Stimulated activated CD4-positive, alpha-beta T cell treated with anti-CD3 and anti-CD28 coated beads, Interleukin-12 subunit alpha, Interleukin-12 subunit beta, amount 100 ng/mL, for 48 hours (primary cell): ENCODE measurements around the gene ACOT7.

Source experiments
- DNase-seq, 3 donors: peaks; one replicate each; pipeline ENCODE4 v3.0.0-alpha.2; 2020; ENCODE audit warnings: low read depth in 2 of 3, low spot score in 1 of 3

The ACOT7 gene

GRCh38 chr1:6273380-6273891 is 120.1 kb downstream of the ACOT7 start:
- DNase-seq, result no peak

DNA sequence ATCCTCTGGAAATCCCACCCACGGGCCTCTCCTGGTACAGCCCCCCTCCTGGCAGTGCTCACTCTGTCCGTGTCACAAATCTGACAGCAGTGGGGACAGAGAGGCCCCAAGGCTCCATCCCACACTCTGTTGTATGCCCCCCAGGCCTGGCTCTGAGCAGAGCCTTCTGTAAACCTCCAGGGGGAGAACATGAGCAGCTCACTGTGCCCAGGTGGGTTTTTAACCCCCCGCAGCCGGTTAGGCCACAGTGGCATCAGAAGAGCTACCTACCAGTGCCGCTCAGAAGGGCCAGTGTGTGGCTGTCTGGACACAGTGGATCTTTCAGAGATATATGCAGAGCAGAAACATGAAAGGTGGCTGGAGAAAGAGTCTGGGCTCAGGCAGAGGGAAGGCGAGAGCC is 120.7 kb downstream of the ACOT7 start:
- DNase-seq, result no peak

GRCh38 chr1:6272452-6272851 is 121.1 kb downstream of the ACOT7 start:
- DNase-seq, result no peak

GRCh38 chr1:6271554-6271953 is 122.0 kb downstream of the ACOT7 start:
- no peak for DNase-seq

DNA sequence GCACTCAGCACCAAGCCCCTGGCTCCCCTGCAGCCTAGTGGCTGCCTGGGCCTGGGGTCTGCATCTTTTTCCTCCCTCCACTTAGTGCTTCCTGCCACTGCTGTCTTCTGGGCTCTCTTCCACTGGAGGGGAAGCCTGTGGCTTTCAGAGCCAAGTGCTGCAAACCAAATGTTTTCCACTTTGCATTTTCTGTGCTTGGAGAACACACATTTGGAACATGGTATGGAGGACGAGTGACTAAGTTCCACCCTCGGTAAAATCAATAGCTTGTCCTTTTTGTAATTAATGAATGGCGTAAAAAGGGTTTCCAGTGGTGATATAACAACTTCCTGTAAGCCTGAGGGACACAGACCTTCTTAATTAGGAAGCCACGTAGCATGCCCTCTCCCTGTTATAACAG is 122.6 kb downstream of the ACOT7 start:
- DNase-seq, result no peak

- DNase-seq, result no peak
Observed at GRCh38 chr1:6270401-6270800, 123.2 kb downstream of the ACOT7 start.

DNA sequence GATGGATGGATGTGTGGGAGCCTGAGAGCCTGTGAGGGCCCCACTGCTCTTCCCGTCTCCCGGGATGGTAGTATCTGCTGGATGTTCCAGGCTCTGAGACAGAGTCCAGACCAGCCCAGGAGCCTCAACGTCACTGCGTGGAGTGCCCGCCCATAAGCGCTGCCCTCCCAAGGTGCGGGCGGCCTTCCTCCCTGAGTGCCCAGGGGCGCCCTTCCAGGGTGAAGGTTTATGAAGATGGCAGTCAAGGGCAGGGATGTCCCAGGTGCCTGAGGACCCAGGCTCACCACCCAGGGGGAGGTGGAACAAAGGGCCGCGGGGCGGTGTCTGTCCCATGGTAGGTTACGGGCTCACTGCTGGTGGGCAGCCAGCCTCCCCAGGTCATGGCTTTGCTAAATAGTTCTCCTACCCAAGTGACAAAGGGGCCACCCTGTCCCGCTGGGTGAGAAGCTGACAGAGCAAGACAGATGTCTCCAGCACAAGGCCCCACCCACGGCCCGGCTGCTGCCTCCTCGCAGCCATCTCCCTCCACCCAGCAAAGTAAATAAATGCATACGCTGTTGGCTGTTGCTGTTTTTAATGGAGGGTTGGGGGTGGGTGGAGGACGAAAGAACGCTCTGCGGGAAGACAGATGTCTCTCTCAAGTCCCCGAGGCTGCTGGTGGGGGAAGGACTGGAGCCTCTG is 123.7 kb downstream of the ACOT7 start:
- no peak for DNase-seq

DNA sequence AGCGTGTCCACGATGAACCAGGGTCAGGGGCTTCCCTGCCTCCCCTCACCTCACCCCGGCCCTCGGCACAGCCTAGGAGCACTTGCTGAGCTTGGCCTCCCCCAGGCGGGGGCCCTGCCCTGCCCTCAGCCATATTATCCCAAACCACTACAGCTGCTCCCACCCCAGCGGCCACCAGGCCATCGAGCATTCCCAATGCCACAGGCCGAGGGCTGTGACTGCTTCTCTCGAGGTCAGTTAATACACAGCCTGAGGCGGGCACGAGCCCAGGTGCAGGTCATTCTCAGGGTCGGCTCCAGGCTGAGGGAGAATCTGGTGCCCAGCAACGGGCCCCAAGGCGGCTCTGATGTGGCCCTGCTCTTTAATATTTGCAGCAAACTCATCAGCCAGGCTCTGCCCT is 124.3 kb downstream of the ACOT7 start:
- no peak for DNase-seq

DNA sequence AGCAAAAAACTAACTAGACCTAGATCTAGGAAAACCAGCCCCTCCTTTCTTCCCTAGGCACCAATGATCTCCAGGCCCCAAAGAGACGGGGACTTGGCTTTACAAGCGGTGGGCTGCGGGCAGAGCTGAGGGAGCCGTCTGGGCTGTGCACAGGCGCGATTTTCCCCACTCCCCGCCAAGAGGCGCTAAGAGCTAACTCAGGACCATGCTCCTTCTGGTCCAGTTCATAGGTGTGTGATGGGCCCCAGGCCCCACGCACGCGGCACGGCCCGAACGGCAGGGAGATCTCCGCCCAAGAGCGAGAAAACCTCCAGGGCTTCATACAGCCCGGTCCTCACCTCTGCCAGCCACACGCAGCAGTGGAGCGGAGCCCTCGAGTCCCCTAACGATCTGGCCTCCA is 125.2 kb downstream of the ACOT7 start:
- DNase-seq, result no peak

- DNase-seq, result no peak
Observed at GRCh38 chr1:6267686-6268322, 125.8 kb downstream of the ACOT7 start.

GRCh38 chr1:6266641-6267040 is 126.9 kb downstream of the ACOT7 start:
- DNase-seq, result no peak

DNA sequence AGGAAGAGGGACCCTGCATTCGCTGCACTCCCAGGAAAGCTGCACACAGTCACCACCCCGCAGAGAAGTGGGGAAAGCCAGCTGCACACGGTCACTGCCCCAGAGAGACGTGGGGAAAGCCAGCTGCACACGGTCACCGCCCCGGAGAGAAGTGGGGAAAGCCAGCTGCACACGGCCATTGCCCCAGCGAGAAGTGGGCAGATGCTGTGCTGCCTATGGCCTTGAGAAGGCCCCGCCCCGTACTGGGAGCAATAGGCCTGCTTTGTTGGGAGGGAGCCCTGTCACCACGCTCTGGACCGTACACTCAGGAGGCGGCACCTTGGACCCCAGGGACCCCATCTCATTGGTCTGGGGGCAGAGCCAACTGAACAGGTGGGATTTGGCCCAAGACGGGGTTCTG is 128.4 kb downstream of the ACOT7 start:
- DNase-seq, result no peak

DNA sequence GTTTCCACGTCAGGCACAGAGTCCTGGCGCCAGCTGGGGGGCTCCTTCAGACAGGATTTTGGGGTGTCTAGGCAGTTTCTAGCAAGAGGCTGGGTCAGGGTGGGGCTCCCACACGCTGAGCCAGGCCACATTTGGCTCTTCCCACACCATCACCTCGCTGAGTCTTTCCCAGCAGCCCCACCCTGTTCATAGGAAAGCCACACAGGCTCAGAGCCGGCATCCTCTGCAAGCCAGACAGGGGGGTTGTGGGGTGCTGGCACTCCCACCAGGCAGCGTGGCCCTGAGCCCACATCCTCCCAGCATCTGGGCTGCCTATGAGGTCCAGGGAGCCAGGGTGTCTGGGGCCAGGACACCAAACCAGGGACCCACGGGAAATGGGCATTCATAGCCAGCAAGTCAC is 129.9 kb downstream of the ACOT7 start:
- DNase-seq, result no peak

GRCh38 chr1:6262555-6263420 is 130.8 kb downstream of the ACOT7 start:
- no peak for DNase-seq

DNA sequence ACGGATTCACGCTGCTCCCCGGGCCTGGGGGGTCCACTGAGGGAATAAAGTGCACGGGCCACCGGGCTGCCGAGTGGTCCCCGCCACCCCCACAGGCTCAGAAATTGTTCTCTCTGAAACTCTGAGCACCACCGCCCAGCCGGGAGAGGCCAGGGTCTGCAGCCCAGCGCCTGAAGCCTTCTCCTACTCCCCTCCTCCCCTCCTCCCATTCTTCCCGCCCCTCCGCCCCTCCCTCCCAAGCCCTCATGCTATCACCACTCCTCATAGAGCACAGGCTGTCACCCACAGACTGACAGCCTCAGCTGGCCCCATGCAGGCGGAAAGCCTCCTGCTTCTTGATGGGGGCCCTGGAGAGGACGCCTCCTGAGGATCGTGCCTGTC is 132.0 kb downstream of the ACOT7 start:
- no peak for DNase-seq

- peak in 1 of 3 donors; percentile 58 for DNase-seq
Observed at GRCh38 chr1:6260961-6261614, 132.5 kb downstream of the ACOT7 start, which contains the start of gene GPR153. Gene GPR153 (minus strand): TSS chr1:6261098. CDS start chr1:6254905, 6,193 bp downstream.

GRCh38 chr1:6260433-6260934 is 133.1 kb downstream of the ACOT7 start:
- no peak for DNase-seq

- peak; percentile 54 to 63 (median 58) for DNase-seq
Observed at GRCh38 chr1:6259491-6260362, 133.8 kb downstream of the ACOT7 start.

GRCh38 chr1:6258675-6259074 is 134.9 kb downstream of the ACOT7 start:
- DNase-seq, result no peak

GRCh38 chr1:6257541-6258069 is 136.0 kb downstream of the ACOT7 start:
- DNase-seq, result no peak
